NB4 (cell line): ENCODE results near the gene SH3PXD2A.

ENCODE experiments used
- POLR2A ChIP-seq: IDR thresholded peaks from 2 replicates; pipeline ENCODE4 v1.6.1; 2011; ENCODE audit warnings: mild to moderate bottlenecking; ENCODE audit not compliant: insufficient read length; ENCODE audit errors: extremely low read depth
- TF ChIP-seq, protein P1 (sequence below): IDR thresholded peaks from one replicate; pipeline ENCODE4 v1.5.1; 2012; ENCODE audit warnings: low read depth, low read length

DNA sequence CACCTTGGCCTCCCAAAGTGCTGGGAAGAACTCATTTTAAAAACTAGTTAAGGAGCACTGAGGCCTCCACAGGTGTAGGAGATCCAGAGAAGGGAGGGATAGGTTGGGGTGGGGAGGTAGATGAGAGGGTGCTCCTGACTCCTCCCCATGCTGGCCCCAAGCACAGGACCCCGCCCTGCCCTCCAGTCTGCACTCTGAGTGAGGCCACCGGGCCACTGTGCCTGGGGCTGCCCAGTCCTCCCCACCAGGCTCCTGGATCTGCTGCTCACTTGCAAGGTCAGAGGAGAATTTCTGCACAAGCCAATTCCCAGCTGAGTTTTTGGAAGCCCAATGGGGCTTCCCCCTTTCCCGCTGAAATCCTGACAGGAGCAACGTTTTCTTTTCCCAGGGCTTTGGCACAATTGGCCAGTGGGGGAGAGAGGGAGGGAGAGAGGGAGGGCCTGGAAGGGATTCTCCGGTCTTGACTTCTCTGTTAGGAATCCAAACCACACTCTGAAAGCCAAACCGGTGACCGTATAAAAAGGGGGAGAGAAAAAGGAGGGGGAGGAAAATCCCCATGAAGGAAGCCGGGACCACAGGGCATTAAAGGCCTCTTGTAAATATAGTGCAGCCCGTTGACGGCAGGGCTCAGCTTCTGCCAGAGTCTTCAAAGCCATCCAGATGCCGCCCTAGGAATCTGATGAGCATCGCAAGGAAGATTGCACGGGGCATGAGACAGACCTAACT is 116.2 kb downstream of the SH3PXD2A start:
- TF ChIP-seq, protein P1, sequence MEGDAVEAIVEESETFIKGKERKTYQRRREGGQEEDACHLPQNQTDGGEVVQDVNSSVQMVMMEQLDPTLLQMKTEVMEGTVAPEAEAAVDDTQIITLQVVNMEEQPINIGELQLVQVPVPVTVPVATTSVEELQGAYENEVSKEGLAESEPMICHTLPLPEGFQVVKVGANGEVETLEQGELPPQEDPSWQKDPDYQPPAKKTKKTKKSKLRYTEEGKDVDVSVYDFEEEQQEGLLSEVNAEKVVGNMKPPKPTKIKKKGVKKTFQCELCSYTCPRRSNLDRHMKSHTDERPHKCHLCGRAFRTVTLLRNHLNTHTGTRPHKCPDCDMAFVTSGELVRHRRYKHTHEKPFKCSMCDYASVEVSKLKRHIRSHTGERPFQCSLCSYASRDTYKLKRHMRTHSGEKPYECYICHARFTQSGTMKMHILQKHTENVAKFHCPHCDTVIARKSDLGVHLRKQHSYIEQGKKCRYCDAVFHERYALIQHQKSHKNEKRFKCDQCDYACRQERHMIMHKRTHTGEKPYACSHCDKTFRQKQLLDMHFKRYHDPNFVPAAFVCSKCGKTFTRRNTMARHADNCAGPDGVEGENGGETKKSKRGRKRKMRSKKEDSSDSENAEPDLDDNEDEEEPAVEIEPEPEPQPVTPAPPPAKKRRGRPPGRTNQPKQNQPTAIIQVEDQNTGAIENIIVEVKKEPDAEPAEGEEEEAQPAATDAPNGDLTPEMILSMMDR, result no peak
- no peak for TF ChIP-seq POLR2A
